ENCODE measurements around the gene STK26. TPM values are rescaled to one million over a fixed set of nuclear protein-coding genes. Genes with fewer than 3 reads are reported as not detected.

STK26 gene
- polyA plus RNA-seq, 1 donor from 2014 or later = 8.8 TPM

GRCh38 chrX:132088864-132089263 lies 65.8 kb downstream of the STK26 start:
- Histone ChIP-seq H3K27me3 (ENCODE audit: insufficient read depth, low read depth, low read length) (no peaks in the 10 kb centered on the region), H3K79me2 (replicated peaks; ENCODE audit: insufficient read depth, low read length) (no peaks in the 10 kb centered on the region), H2AFZ (ENCODE audit: low read depth, low read length) (no peak overlapping the region), H3F3A (ENCODE audit: insufficient read depth, low read length, poor library complexity, severe bottlenecking) (no peaks in the 10 kb centered on the region), H3K36me3 (ENCODE audit: insufficient read depth, low read length) (no peaks in the 10 kb centered on the region), H3K9me2 (ENCODE audit: insufficient read depth, low read length) (no peaks in the 10 kb centered on the region), H3K4me2 (ENCODE audit: low read length) (no peak overlapping the region), H3K4me3 (ENCODE audit: low read length) (no peak overlapping the region), H3K9ac (ENCODE audit: low read length) (no peak overlapping the region), H4K20me1 (ENCODE audit: insufficient read depth) (no peaks in the 10 kb centered on the region), H3K9me3 (ENCODE audit: low read length) (no peaks in the 10 kb centered on the region), H3K27ac (ENCODE audit: low read length) (no peak overlapping the region)
- TF ChIP-seq, protein P1, sequence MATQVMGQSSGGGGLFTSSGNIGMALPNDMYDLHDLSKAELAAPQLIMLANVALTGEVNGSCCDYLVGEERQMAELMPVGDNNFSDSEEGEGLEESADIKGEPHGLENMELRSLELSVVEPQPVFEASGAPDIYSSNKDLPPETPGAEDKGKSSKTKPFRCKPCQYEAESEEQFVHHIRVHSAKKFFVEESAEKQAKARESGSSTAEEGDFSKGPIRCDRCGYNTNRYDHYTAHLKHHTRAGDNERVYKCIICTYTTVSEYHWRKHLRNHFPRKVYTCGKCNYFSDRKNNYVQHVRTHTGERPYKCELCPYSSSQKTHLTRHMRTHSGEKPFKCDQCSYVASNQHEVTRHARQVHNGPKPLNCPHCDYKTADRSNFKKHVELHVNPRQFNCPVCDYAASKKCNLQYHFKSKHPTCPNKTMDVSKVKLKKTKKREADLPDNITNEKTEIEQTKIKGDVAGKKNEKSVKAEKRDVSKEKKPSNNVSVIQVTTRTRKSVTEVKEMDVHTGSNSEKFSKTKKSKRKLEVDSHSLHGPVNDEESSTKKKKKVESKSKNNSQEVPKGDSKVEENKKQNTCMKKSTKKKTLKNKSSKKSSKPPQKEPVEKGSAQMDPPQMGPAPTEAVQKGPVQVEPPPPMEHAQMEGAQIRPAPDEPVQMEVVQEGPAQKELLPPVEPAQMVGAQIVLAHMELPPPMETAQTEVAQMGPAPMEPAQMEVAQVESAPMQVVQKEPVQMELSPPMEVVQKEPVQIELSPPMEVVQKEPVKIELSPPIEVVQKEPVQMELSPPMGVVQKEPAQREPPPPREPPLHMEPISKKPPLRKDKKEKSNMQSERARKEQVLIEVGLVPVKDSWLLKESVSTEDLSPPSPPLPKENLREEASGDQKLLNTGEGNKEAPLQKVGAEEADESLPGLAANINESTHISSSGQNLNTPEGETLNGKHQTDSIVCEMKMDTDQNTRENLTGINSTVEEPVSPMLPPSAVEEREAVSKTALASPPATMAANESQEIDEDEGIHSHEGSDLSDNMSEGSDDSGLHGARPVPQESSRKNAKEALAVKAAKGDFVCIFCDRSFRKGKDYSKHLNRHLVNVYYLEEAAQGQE (IDR thresholded peaks at IDR 0.05; ENCODE audit: borderline replicate concordance) = no peak
- TF ChIP-seq RAD21 (conservative IDR thresholded peaks at IDR 0.05) (no peak), POLR2AphosphoS5 (IDR thresholded peaks at IDR 0.05) (no peak), EP300 (conservative IDR thresholded peaks at IDR 0.05; ENCODE audit: poor library complexity, severe bottlenecking) (no peak), EZH2 (IDR thresholded peaks at IDR 0.05; ENCODE audit: borderline replicate concordance, insufficient read depth, low read length, poor library complexity, severe bottlenecking) (no peak), MXI1 (conservative IDR thresholded peaks at IDR 0.05; ENCODE audit: poor library complexity, severe bottlenecking) (no peak), SMC3 (conservative IDR thresholded peaks at IDR 0.05; ENCODE audit: poor library complexity) (no peak), TAF1 (IDR thresholded peaks at IDR 0.05; ENCODE audit: low read depth) (no peak)
- TF ChIP-seq, protein P2, sequence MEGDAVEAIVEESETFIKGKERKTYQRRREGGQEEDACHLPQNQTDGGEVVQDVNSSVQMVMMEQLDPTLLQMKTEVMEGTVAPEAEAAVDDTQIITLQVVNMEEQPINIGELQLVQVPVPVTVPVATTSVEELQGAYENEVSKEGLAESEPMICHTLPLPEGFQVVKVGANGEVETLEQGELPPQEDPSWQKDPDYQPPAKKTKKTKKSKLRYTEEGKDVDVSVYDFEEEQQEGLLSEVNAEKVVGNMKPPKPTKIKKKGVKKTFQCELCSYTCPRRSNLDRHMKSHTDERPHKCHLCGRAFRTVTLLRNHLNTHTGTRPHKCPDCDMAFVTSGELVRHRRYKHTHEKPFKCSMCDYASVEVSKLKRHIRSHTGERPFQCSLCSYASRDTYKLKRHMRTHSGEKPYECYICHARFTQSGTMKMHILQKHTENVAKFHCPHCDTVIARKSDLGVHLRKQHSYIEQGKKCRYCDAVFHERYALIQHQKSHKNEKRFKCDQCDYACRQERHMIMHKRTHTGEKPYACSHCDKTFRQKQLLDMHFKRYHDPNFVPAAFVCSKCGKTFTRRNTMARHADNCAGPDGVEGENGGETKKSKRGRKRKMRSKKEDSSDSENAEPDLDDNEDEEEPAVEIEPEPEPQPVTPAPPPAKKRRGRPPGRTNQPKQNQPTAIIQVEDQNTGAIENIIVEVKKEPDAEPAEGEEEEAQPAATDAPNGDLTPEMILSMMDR (IDR thresholded peaks at IDR 0.05; ENCODE audit: poor library complexity, severe bottlenecking) = no peak

GRCh38 chrX:132090403-132091159 lies 67.5 kb downstream of the STK26 start:
- Histone ChIP-seq H3K36me3 (ENCODE audit: insufficient read depth, low read length) (no peaks in the 10 kb centered on the region), H3K4me2 (ENCODE audit: low read length) (no peak overlapping the region), H3F3A (ENCODE audit: insufficient read depth, low read length, poor library complexity, severe bottlenecking) (no peaks in the 10 kb centered on the region), H3K27ac (ENCODE audit: low read length) (no peak overlapping the region), H3K4me3 (ENCODE audit: low read length) (no peak overlapping the region), H2AFZ (ENCODE audit: low read depth, low read length) (no peak overlapping the region), H3K9me2 (ENCODE audit: insufficient read depth, low read length) (no peaks in the 10 kb centered on the region), H3K27me3 (ENCODE audit: insufficient read depth, low read depth, low read length) (no peaks in the 10 kb centered on the region), H3K9ac (ENCODE audit: low read length) (no peak overlapping the region), H3K79me2 (replicated peaks; ENCODE audit: insufficient read depth, low read length) (no peaks in the 10 kb centered on the region), H3K9me3 (ENCODE audit: low read length) (no peaks in the 10 kb centered on the region), H4K20me1 (ENCODE audit: insufficient read depth) (no peaks in the 10 kb centered on the region)
- TF ChIP-seq, protein P2 (IDR thresholded peaks at IDR 0.05; ENCODE audit: poor library complexity, severe bottlenecking) = no peak
- TF ChIP-seq TAF1 (IDR thresholded peaks at IDR 0.05; ENCODE audit: low read depth) (no peak), POLR2AphosphoS5 (IDR thresholded peaks at IDR 0.05) (no peak), SMC3 (conservative IDR thresholded peaks at IDR 0.05; ENCODE audit: poor library complexity) (no peak), EZH2 (IDR thresholded peaks at IDR 0.05; ENCODE audit: borderline replicate concordance, insufficient read depth, low read length, poor library complexity, severe bottlenecking) (no peak), MXI1 (conservative IDR thresholded peaks at IDR 0.05; ENCODE audit: poor library complexity, severe bottlenecking) (no peak), RAD21 (conservative IDR thresholded peaks at IDR 0.05) (no peak), EP300 (conservative IDR thresholded peaks at IDR 0.05; ENCODE audit: poor library complexity, severe bottlenecking) (no peak)
- TF ChIP-seq, protein P1 (IDR thresholded peaks at IDR 0.05; ENCODE audit: borderline replicate concordance) = no peak
